OCI-LY7 (cell line): Measurements from ENCODE around the gene ENOX1.

Experiments
- CTCF ChIP-seq: fragments of 200-600 bp; sonication (generic); conservative IDR thresholded peaks from 2 replicates; pipeline ENCODE4 v1.5.1; 2014; ENCODE audit warnings: mild to moderate bottlenecking, antibody characterized with exemption, low read length, moderate library complexity, mixed read lengths
- EZH2phosphoT487 ChIP-seq: fragments of 200-600 bp; sonication (generic); IDR thresholded peaks from 2 replicates; pipeline ENCODE4 v1.6.1; 2018; ENCODE audit warnings: low read depth, borderline replicate concordance, mild to moderate bottlenecking, mixed run types, antibody characterized with exemption, low read length, moderate library complexity, mixed read lengths

DNA sequence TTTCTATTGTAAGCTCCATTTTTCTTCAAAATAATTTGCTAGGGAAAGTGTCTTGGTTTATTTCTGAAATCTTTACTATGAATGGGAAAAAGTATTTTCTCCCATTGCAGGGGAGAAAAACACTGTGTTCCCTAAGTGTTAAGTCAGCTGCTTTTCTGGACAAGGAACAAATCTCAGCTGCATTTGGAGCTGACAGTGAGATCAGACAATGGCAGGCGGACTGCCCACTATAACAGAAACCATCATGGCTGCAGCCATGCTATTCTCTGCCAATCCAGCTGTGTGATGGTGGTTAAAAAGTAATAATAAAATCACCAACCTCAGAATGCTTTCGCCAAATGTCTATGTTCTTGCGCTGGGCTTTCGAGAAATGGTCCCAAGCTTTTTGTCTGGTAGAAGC is 460.7 kb downstream of the ENOX1 start:
- TF ChIP-seq CTCF (no peak), EZH2phosphoT487 (no peak)
